Keratinocyte (primary cell): ENCODE results near the gene MN1. TPM values are rescaled to one million over a fixed set of nuclear protein-coding genes. Genes with fewer than 3 reads are reported as not detected.

Experiments used
- DNase-seq: peaks from one replicate; pipeline ENCODE4 v3.0.0-alpha.2; 2011; ENCODE audit warnings: low read depth, missing footprints, low spot score
- FAIRE-seq: peaks from 2 replicates; lab custom pipeline; 2011; peaks lifted over from hg19 to GRCh38; lab: Jason Lieb, UNC
- H2AFZ ChIP-seq: 2 replicates; pipeline ENCODE4 v1.6.0; 2012; ENCODE audit warnings: low read length, control low read depth, inconsistent platforms; ENCODE audit not compliant: control insufficient read depth
- H3K27ac ChIP-seq: 2 replicates; pipeline ENCODE4 v1.5.1; 2011; ENCODE audit warnings: low read length; ENCODE audit not compliant: control insufficient read depth, insufficient read depth
- H3K27me3 ChIP-seq: 3 replicates; pipeline ENCODE4 v1.6.0; 2011; ENCODE audit warnings: low read length; ENCODE audit not compliant: control insufficient read depth, insufficient read depth; ENCODE audit errors: extremely low read depth
- H3K36me3 ChIP-seq, 2 experiments: 2 replicates in 1 of 2; 3 replicates in 1 of 2; pipeline ENCODE4 v1.5.1; 2011; ENCODE audit warnings: low read length in 2 of 2, mild to moderate bottlenecking in 1 of 2; ENCODE audit not compliant: control insufficient read depth in 2 of 2, insufficient read depth in 2 of 2; ENCODE audit errors: extremely low read depth in 1 of 2
- H3K4me1 ChIP-seq: 3 replicates; pipeline ENCODE4 v1.5.1; 2011; ENCODE audit warnings: low read length; ENCODE audit not compliant: control insufficient read depth, insufficient read depth; ENCODE audit errors: extremely low read depth
- H3K4me2 ChIP-seq: 3 replicates; pipeline ENCODE4 v1.6.0; 2011; ENCODE audit warnings: low read depth, low read length; ENCODE audit not compliant: control insufficient read depth, insufficient read depth; ENCODE audit errors: extremely low read depth
- H3K4me3 ChIP-seq, 3 experiments: fragments of 200-600 bp in 1 of 3; sonication (generic) in 1 of 3; 2 replicates in 2 of 3; 3 replicates in 1 of 3; pipeline ENCODE4 v1.5.1; 2011 to 2016; ENCODE audit warnings: low read length in 3 of 3, mild to moderate bottlenecking in 3 of 3, control low read depth in 2 of 3, inconsistent platforms in 1 of 3, low read depth in 1 of 3, mixed read lengths in 1 of 3, mixed run types in 1 of 3, moderate library complexity in 1 of 3; ENCODE audit not compliant: control insufficient read depth in 2 of 3, insufficient read depth in 2 of 3; ENCODE audit errors: extremely low read depth in 1 of 3
- H3K79me2 ChIP-seq: 2 replicates; pipeline ENCODE4 v1.6.0; 2012; ENCODE audit warnings: low read length; ENCODE audit not compliant: control insufficient read depth, insufficient read depth
- H3K9ac ChIP-seq: 3 replicates; pipeline ENCODE4 v1.6.0; 2011; ENCODE audit warnings: low read length; ENCODE audit not compliant: control insufficient read depth, insufficient read depth; ENCODE audit errors: extremely low read depth
- H3K9me1 ChIP-seq: 3 replicates; pipeline ENCODE4 v1.6.0; 2011; ENCODE audit warnings: low read length; ENCODE audit not compliant: control insufficient read depth, insufficient read depth; ENCODE audit errors: extremely low read depth
- H3K9me3 ChIP-seq: 2 replicates; pipeline ENCODE4 v1.5.1; 2012; ENCODE audit warnings: low read depth, low read length; ENCODE audit not compliant: control insufficient read depth
- H4K20me1 ChIP-seq: 3 replicates; pipeline ENCODE4 v1.6.0; 2011; ENCODE audit warnings: low read length; ENCODE audit not compliant: control insufficient read depth, insufficient read depth; ENCODE audit errors: extremely low read depth
- CTCF ChIP-seq, 3 experiments: IDR thresholded peaks in 1 of 3; conservative IDR thresholded peaks in 1 of 3; optimal IDR thresholded peaks in 1 of 3; 2 replicates in 2 of 3; 3 replicates in 1 of 3; pipeline versions ENCODE3 to v1.5.1; 2011; ENCODE audit warnings: low read length in 3 of 3, mild to moderate bottlenecking in 3 of 3, moderate library complexity in 2 of 3, control low read depth in 1 of 3, inconsistent platforms in 1 of 3; ENCODE audit not compliant: insufficient read depth in 2 of 3; ENCODE audit errors: extremely low read depth in 1 of 3
- EZH2 ChIP-seq: IDR thresholded peaks from one replicate; pipeline ENCODE4 v1.6.1; 2012; ENCODE audit warnings: inconsistent platforms, mild to moderate bottlenecking, low read length, moderate library complexity
- dilution Hi-C: fragments of 300-500 bp; cut with MboI; formaldehyde crosslinking; loops from one replicate; pipeline ENCODE4 v1.7.0; 2020; ENCODE audit warnings: low sequenced_read_pairs; ENCODE audit not compliant: extremely low pct_ligation_motif_present
- polyA plus RNA-seq, 5 experiments: library from polyadenylated mRNA; depleted of rRNA in 3 of 5; stranded (reverse) in 3 of 5; stranded (forward) in 1 of 5; unstranded in 1 of 5; fragments of >200 nt; gene quantifications; 1 replicate in 1 of 5; 2 replicates in 3 of 5; 3 replicates in 1 of 5; pipeline versions ENCODE4 v1.2.1 to v1.2.3, GENCODE V29; 2011 to 2012; ENCODE audit warnings: missing spikeins in 2 of 5, low read depth in 1 of 5, low replicate concordance in 1 of 5

The MN1 gene
- polyA plus RNA-seq, 1 donor (not counting 4 experiments of a cell fraction or from before 2014, with no cell fraction given) = 2.2 TPM

- FAIRE-seq = no peak
- H3K9ac ChIP-seq = no peak overlapping the region
- no peak overlapping the region for H3K27ac ChIP-seq
- H2AFZ ChIP-seq = no peak overlapping the region
- no peaks in the 10 kb centered on the region for H3K9me1 ChIP-seq
- H3K27me3 ChIP-seq = no peaks in the 10 kb centered on the region
- TF ChIP-seq CTCF (optimal IDR thresholded peaks at IDR 0.05 in 1 of 3, IDR thresholded peaks at IDR 0.05 in 1 of 3, conservative IDR thresholded peaks at IDR 0.05 in 1 of 3; ENCODE audit: extremely low read depth in 1 of 3, insufficient read depth in 2 of 3, low read length in 3 of 3) = peak; percentile 34 to 75 (median 52)
- TF ChIP-seq EZH2 = no peak
- H4K20me1 ChIP-seq = no peaks in the 10 kb centered on the region
- H3K9me3 ChIP-seq = no peaks in the 10 kb centered on the region
- H3K4me3 ChIP-seq = no peak overlapping the region
- H3K36me3 ChIP-seq = no peaks in the 10 kb centered on the region
- H3K4me1 ChIP-seq = no peaks in the 10 kb centered on the region
- dilution Hi-C loops = no loop called here
- DNase-seq = no peak
- H3K4me2 ChIP-seq = no peak overlapping the region
- H3K79me2 ChIP-seq = no peaks in the 10 kb centered on the region
Measured at GRCh38 chr22:27825174-27825573, 23.6 kb upstream of the MN1 start.

- Histone ChIP-seq H3K9me1 (no peaks in the 10 kb centered on the region), H3K36me3 (no peaks in the 10 kb centered on the region), H3K4me1 (no peaks in the 10 kb centered on the region), H3K27me3 (no peaks in the 10 kb centered on the region), H3K27ac (no peak overlapping the region), H3K79me2 (no peaks in the 10 kb centered on the region), H4K20me1 (no peaks in the 10 kb centered on the region), H3K9ac (no peak overlapping the region), H2AFZ (no peak overlapping the region), H3K4me2 (no peak overlapping the region), H3K9me3 (no peaks in the 10 kb centered on the region), H3K4me3 (no peak overlapping the region)
- dilution Hi-C loops = no loop called here
- TF ChIP-seq CTCF (optimal IDR thresholded peaks at IDR 0.05 in 1 of 3, IDR thresholded peaks at IDR 0.05 in 1 of 3, conservative IDR thresholded peaks at IDR 0.05 in 1 of 3; ENCODE audit: extremely low read depth in 1 of 3, insufficient read depth in 2 of 3, low read length in 3 of 3) (no peak), EZH2 (no peak)
- DNase-seq = no peak
- no peak for FAIRE-seq
Measured at GRCh38 chr22:27823221-27823620, 21.7 kb upstream of the MN1 start.
